IMR-90 (cell line): ENCODE data around the gene ATP9B. TPM values are rescaled to one million over a fixed set of nuclear protein-coding genes. Genes with fewer than 3 reads are reported as not detected.

Experiments
- ATAC-seq: fragments of 200-7000 bp; cut with Tn5 transposase; 2 replicates; pipeline ENCODE4 v1.9.1; 2020; ENCODE audit warnings: low read depth, mild to moderate bottlenecking, moderate library complexity
- BruUV-seq: library from RNA; stranded (reverse); fragments of 400-500 nt; replicated peaks from 2 replicates; lab custom pipeline; 2021; lab: Mats Ljungman, UMichigan
- CTCF ChIA-PET: fragments of 300-600 bp; formaldehyde crosslinking; extraction: SDS; loops from one replicate; lab custom pipeline; 2021; ENCODE audit warnings: antibody characterized with exemption; lab: Yijun Ruan, JAX
- POLR2A ChIA-PET: fragments of 300-600 bp; sonication (Branson Sonifier 250); formaldehyde crosslinking; loops from one replicate; lab custom pipeline; 2022; ENCODE audit warnings: antibody characterized with exemption; ENCODE audit not compliant: unreplicated experiment; lab: Charles Lee
- DNase-seq: peaks from one replicate; pipeline ENCODE4 v3.0.0; 2013
- H2AFZ ChIP-seq: replicated peaks from 2 replicates; pipeline ENCODE3; 2013; ENCODE audit warnings: low read length, mild to moderate bottlenecking; ENCODE audit not compliant: poor library complexity
- H2AK5ac ChIP-seq: 2 replicates; pipeline ENCODE4 v1.6.1; 2013; ENCODE audit warnings: low read depth, low read length, inconsistent platforms
- H2AK9ac ChIP-seq: replicated peaks from 2 replicates; pipeline ENCODE3; 2013; ENCODE audit warnings: mild to moderate bottlenecking, low read depth, low read length, moderate library complexity; ENCODE audit not compliant: poor library complexity
- H2BK120ac ChIP-seq: 2 replicates; pipeline ENCODE4 v1.6.1; 2013; ENCODE audit warnings: low read depth, low read length, inconsistent platforms
- H2BK15ac ChIP-seq: 3 replicates; pipeline ENCODE4 v1.6.1; 2013; ENCODE audit warnings: low read depth, low read length, inconsistent platforms
- H2BK20ac ChIP-seq: 2 replicates; pipeline ENCODE4 v1.6.1; 2013; ENCODE audit warnings: low read depth, mild to moderate bottlenecking, inconsistent platforms, low read length, moderate library complexity
- H2BK5ac ChIP-seq: 2 replicates; pipeline ENCODE4 v1.6.1; 2013; ENCODE audit warnings: mild to moderate bottlenecking, low read depth, low read length, inconsistent platforms; ENCODE audit not compliant: poor library complexity, severe bottlenecking
- H3K14ac ChIP-seq: replicated peaks from 2 replicates; pipeline ENCODE4 v1.6.1; 2013; ENCODE audit warnings: low read depth, low read length, inconsistent platforms
- H3K18ac ChIP-seq: 2 replicates; pipeline ENCODE4 v1.6.1; 2013; ENCODE audit warnings: low read depth, low read length, control low read depth
- H3K23ac ChIP-seq: 2 replicates; pipeline ENCODE4 v1.6.1; 2013; ENCODE audit warnings: low read depth, low read length, inconsistent platforms
- H3K27ac ChIP-seq: 2 replicates; pipeline ENCODE4 v1.5.1; 2013; ENCODE audit warnings: mild to moderate bottlenecking, control low read depth, low read length; ENCODE audit not compliant: insufficient read depth
- H3K27me3 ChIP-seq: 2 replicates; pipeline ENCODE4 v1.6.1; 2013; ENCODE audit warnings: low read length; ENCODE audit not compliant: control insufficient read depth, insufficient read depth
- H3K36me3 ChIP-seq: 2 replicates; pipeline ENCODE4 v1.6.1; 2013; ENCODE audit warnings: low read length, mixed read lengths; ENCODE audit not compliant: control insufficient read depth, insufficient read depth
- H3K4ac ChIP-seq: 2 replicates; pipeline ENCODE4 v1.6.1; 2013; ENCODE audit warnings: low read depth, low read length, inconsistent platforms
- H3K4me1 ChIP-seq: 2 replicates; pipeline ENCODE4 v1.6.1; 2013; ENCODE audit warnings: low read length, mixed read lengths; ENCODE audit not compliant: control insufficient read depth, insufficient read depth
- H3K4me2 ChIP-seq: 2 replicates; pipeline ENCODE4 v1.6.1; 2013; ENCODE audit warnings: low read depth, mild to moderate bottlenecking, control low read depth, low read length, moderate library complexity
- H3K4me3 ChIP-seq: 2 replicates; pipeline ENCODE4 v1.5.1; 2013; ENCODE audit warnings: low read depth, mild to moderate bottlenecking, control low read depth, low read length, moderate library complexity; ENCODE audit not compliant: insufficient read depth
- H3K56ac ChIP-seq: 2 replicates; pipeline ENCODE4 v1.6.1; 2013; ENCODE audit warnings: low read length, inconsistent platforms; ENCODE audit not compliant: insufficient read depth; ENCODE audit errors: extremely low read depth
- H3K79me1 ChIP-seq, 2 experiments: 2 replicates each; pipeline ENCODE4 v1.6.1; 2013; ENCODE audit warnings: low read length in 2 of 2, inconsistent platforms in 1 of 2, low read depth in 1 of 2
- H3K9ac ChIP-seq: 2 replicates; pipeline ENCODE4 v1.6.1; 2013; ENCODE audit warnings: low read depth, low read length, control low read depth
- H3K9me1 ChIP-seq: 2 replicates; pipeline ENCODE4 v1.6.1; 2013; ENCODE audit warnings: low read length, inconsistent platforms; ENCODE audit not compliant: insufficient read depth
- H3K9me3 ChIP-seq: 2 replicates; pipeline ENCODE4 v1.6.1; 2013; ENCODE audit warnings: low read length; ENCODE audit not compliant: control insufficient read depth, insufficient read depth
- H4K20me1 ChIP-seq: 2 replicates; pipeline ENCODE4 v1.6.1; 2013; ENCODE audit warnings: low read length, inconsistent platforms; ENCODE audit not compliant: insufficient read depth
- H4K5ac ChIP-seq: 2 replicates; pipeline ENCODE4 v1.6.1; 2013; ENCODE audit warnings: mild to moderate bottlenecking, low read depth, low read length, control low read depth
- H4K8ac ChIP-seq, 2 experiments: 2 replicates each; pipeline ENCODE4 v1.6.1; 2013; ENCODE audit warnings: low read depth in 2 of 2, low read length in 2 of 2, control low read depth in 1 of 2, inconsistent platforms in 1 of 2
- H4K91ac ChIP-seq: 2 replicates; pipeline ENCODE4 v1.6.1; 2013; ENCODE audit warnings: low read depth, low read length, inconsistent platforms; ENCODE audit not compliant: insufficient read depth
- BHLHE40 ChIP-seq: fragments of 150-350 bp; IDR thresholded peaks from 2 replicates; pipeline ENCODE4 v1.6.1; 2016; ENCODE audit warnings: mild to moderate bottlenecking, low read depth, low read length
- CEBPB ChIP-seq: IDR thresholded peaks from 2 replicates; pipeline ENCODE4 v1.6.1; 2012; ENCODE audit warnings: low read depth, low read length, improper control_type of control experiment
- CHD1 ChIP-seq: IDR thresholded peaks from 2 replicates; pipeline ENCODE4 v1.6.1; 2012; ENCODE audit warnings: low read depth, low read length, improper control_type of control experiment
- CTCF ChIP-seq: conservative IDR thresholded peaks from 2 replicates; pipeline ENCODE4 v1.5.1; 2012; ENCODE audit warnings: mild to moderate bottlenecking, low read depth, low read length, improper control_type of control experiment
- ELK1 ChIP-seq: fragments of 150-350 bp; IDR thresholded peaks from 2 replicates; pipeline ENCODE4 v1.6.1; 2016; ENCODE audit warnings: low read depth, mild to moderate bottlenecking, low read length, moderate library complexity, borderline replicate concordance
- FOS ChIP-seq: fragments of 150-350 bp; IDR thresholded peaks from 2 replicates; pipeline ENCODE4 v1.6.1; 2016; ENCODE audit warnings: low read depth, low read length
- MAFK ChIP-seq: IDR thresholded peaks from 2 replicates; pipeline ENCODE4 v1.6.1; 2012; ENCODE audit warnings: low read depth, low read length, improper control_type of control experiment
- MAZ ChIP-seq: IDR thresholded peaks from 2 replicates; pipeline ENCODE4 v1.6.1; 2012; ENCODE audit warnings: low read depth, mild to moderate bottlenecking, low read length, improper control_type of control experiment, moderate library complexity, borderline replicate concordance
- MXI1 ChIP-seq: IDR thresholded peaks from 2 replicates; pipeline ENCODE4 v1.6.1; 2012; ENCODE audit warnings: low read depth, mild to moderate bottlenecking, low read length, moderate library complexity, borderline replicate concordance
- NFE2L2 ChIP-seq: fragments of 150-350 bp; IDR thresholded peaks from 2 replicates; pipeline ENCODE4 v1.6.1; 2016; ENCODE audit warnings: low read depth, mild to moderate bottlenecking, low read length
- POLR2A ChIP-seq: IDR thresholded peaks from 2 replicates; pipeline ENCODE4 v1.6.1; 2012; ENCODE audit warnings: mild to moderate bottlenecking, low read depth, low read length
- RAD21 ChIP-seq: IDR thresholded peaks from 2 replicates; pipeline ENCODE4 v1.6.1; 2012; ENCODE audit warnings: low read length, improper control_type of control experiment
- RCOR1 ChIP-seq: IDR thresholded peaks from 2 replicates; pipeline ENCODE4 v1.6.1; 2012; ENCODE audit warnings: mild to moderate bottlenecking, low read length, improper control_type of control experiment; ENCODE audit not compliant: insufficient replicate concordance
- RFX5 ChIP-seq: IDR thresholded peaks from 2 replicates; pipeline ENCODE4 v1.8.0; 2012; ENCODE audit warnings: low read depth, mild to moderate bottlenecking, low read length, moderate library complexity
- SMC3 ChIP-seq: fragments of 150-350 bp; IDR thresholded peaks from 2 replicates; pipeline ENCODE4 v1.6.1; 2016; ENCODE audit warnings: low read depth, mild to moderate bottlenecking, antibody characterized with exemption, low read length, moderate library complexity
- USF2 ChIP-seq: fragments of 150-350 bp; IDR thresholded peaks from 2 replicates; pipeline ENCODE4 v1.6.1; 2017; ENCODE audit warnings: mild to moderate bottlenecking, antibody characterized with exemption, low read length, low read depth
- WGBS, 2 experiments: methylation state at CpG; one replicate each; pipeline versions ENCODE4 v1.1.5 to v1.1.7; 2013; ENCODE audit warnings: missing lambda C conversion rate in 2 of 2; ENCODE audit not compliant: insufficient read length in 1 of 2; ENCODE audit errors: extremely low coverage in 2 of 2; 5-methylcytosine and 5-hydroxymethylcytosine counted together
- dilution Hi-C: fragments of 300-500 bp; cut with HindIII; formaldehyde crosslinking; loops from one replicate; pipeline ENCODE4 v1.14.3; 2018; ENCODE audit warnings: low sequenced_read_pairs; ENCODE audit not compliant: unreplicated experiment
- in situ Hi-C: fragments of 300-500 bp; cut with MboI; formaldehyde crosslinking; loops from 3 replicates; pipeline ENCODE4 v1.14.3; 2019; ENCODE audit warnings: low sequenced_read_pairs, inconsistent platforms, mixed read lengths
- intact Hi-C: fragments of 100-400 bp; cut with micrococcal nuclease; formaldehyde crosslinking; loops from 2 replicates; pipeline ENCODE4 v1.10.0; 2022
- polyA plus RNA-seq, 3 experiments: library from polyadenylated mRNA; depleted of rRNA; stranded (reverse); fragments of >200 nt; gene quantifications; 2 replicates each; pipeline ENCODE4 v1.2.3, GENCODE V29; 2012; ENCODE audit warnings: low replicate concordance in 1 of 3
- total RNA-seq: library from RNA; depleted of rRNA; stranded (reverse); fragments of >200 nt; gene quantifications from 2 replicates; pipeline ENCODE4 v1.2.3, GENCODE V29; 2012

Gene ATP9B
- total and polyA plus RNA-seq, 2 of the 4 experiments (the other 2 are of a cell fraction) = 11.0 to 11.5 TPM

- no peak overlapping the region for H3K4me3 ChIP-seq
- H3K27me3 ChIP-seq = no peaks in the 10 kb centered on the region
- DNase-seq (no peak), ATAC-seq (no peak)
- H3K79me1 ChIP-seq = peaks cover 0 to 4% of the 10 kb centered on the region in 2 experiments; a peak in 1 of 4 replicates
- H3K4ac ChIP-seq = no peak overlapping the region
- 83% methylated on average over 1 of the region's 2 CpGs; no CpG with 5 or more reads in 1 of the 2 experiments for WGBS, 2 experiments
- no peak overlapping the region for H3K18ac ChIP-seq
- intact Hi-C loops = no loop called here
- H4K20me1 ChIP-seq = no peaks in the 10 kb centered on the region
- H4K8ac ChIP-seq = no peak overlapping the region
- no peak overlapping the region for H4K91ac ChIP-seq
- TF ChIP-seq SMC3 (no peak), MXI1 (no peak), USF2 (no peak), POLR2A (no peak), BHLHE40 (no peak), CHD1 (no peak), CEBPB (no peak), MAZ (no peak), NFE2L2 (no peak), CTCF (no peak), RFX5 (no peak), RAD21 (no peak), ELK1 (no peak), FOS (no peak), MAFK (no peak), RCOR1 (no peak)
- H3K27ac ChIP-seq = no peak overlapping the region
- dilution Hi-C loops = no loop called here
- no peak overlapping the region for H2BK5ac ChIP-seq
- peaks cover 9% of the 10 kb centered on the region; the same call in 1 of the 2 replicates for H3K9me1 ChIP-seq
- H2AK5ac ChIP-seq = no peak overlapping the region
- H3K4me1 ChIP-seq = peaks cover 3% of the 10 kb centered on the region
- H3K9ac ChIP-seq = no peak overlapping the region
- H2AK9ac ChIP-seq = no peak overlapping the region
- no peak overlapping the region for H2BK20ac ChIP-seq
- H2BK15ac ChIP-seq = no peak overlapping the region
- no peak overlapping the region for H3K14ac ChIP-seq
- no peaks in the 10 kb centered on the region for H3K9me3 ChIP-seq
- no peak overlapping the region for H3K56ac ChIP-seq
- peaks cover 4% of the 10 kb centered on the region for H3K36me3 ChIP-seq
- in situ Hi-C loops = no loop called here
- H2BK120ac ChIP-seq = no peak overlapping the region
- H2AFZ ChIP-seq = no peak overlapping the region
- ChIA-PET POLR2A (no interaction called here), CTCF (no interaction called here)
- H3K23ac ChIP-seq = no peak overlapping the region
- no peak overlapping the region for H4K5ac ChIP-seq
- no TSS peak for BruUV-seq
- no peak overlapping the region for H3K4me2 ChIP-seq
Observed at GRCh38 chr18:79173742-79174141, 104.5 kb downstream of the ATP9B start.
